Measurements from ENCODE around the gene GAPVD1. TPM values are rescaled to one million over a fixed set of nuclear protein-coding genes. Genes with fewer than 3 reads are reported as not detected.
A peak's percentile ranks its signal among the peaks of the same experiment; 100 is the strongest.

The GAPVD1 gene
- total RNA-seq, 1 experiment from 2014 or later: 39.5 TPM

DNA sequence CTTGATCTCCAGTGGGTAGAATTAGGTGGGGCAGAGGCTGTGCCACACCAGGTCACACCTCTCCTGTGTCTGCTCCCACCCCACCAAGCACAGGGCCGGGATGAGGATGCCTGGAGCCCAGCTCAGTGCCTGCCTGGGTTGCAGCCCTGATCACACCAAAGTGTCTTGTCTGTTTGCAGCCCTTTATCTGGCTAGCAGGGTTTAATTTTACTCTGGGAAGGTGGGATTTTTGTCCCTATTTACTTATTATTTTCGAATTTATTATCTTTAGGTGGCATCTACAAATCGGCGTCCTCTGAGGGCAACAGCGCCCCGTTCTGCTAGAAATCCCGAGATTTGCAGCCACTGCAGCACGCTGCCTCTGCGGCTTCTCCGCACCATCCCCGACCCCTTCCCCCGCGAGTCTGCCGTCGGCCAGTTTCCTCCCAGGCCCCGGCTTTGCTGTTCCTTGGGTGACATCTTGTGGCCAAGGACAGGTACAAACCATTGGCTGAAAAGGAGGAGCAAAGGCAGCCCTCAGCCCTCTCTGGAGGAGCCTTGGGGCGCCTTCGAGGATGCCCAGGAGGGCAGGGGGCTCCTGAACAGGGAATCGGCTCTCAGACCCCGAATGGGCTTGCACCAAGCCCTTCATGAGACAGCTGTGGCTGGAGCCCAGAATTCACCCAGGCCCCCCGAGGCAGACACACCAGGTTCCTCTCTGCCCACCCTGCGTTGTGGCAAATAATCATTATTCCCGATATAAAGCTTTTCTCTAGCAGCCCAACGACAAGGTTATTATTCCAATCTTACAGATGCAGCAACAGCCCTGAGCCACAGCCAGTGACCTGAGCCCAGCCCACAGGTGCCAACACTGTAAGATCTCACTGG is 113.0 kb downstream of the GAPVD1 start:
- Histone ChIP-seq H3K79me1 (ENCODE audit: insufficient read depth, low read depth, low read length, poor library complexity, severe bottlenecking) (no peaks in the 10 kb centered on the region), H2BK20ac (ENCODE audit: low read depth, low read length, poor library complexity, severe bottlenecking) (no peak overlapping the region), H3K23me2 (ENCODE audit: insufficient read length, low read depth, low read length, poor library complexity, severe bottlenecking) (peaks cover 2% of the 10 kb centered on the region), H4K20me1 (ENCODE audit: control insufficient read depth, insufficient read depth, insufficient read length) (no peaks in the 10 kb centered on the region), H3K14ac (ENCODE audit: insufficient read depth, low read length) (no peak overlapping the region; the same call in 1 of the 2 replicates), H4K5ac (ENCODE audit: insufficient read length, low read depth, low read length) (no peak overlapping the region), H2BK12ac (ENCODE audit: insufficient read length, low read depth, low read length) (no peak overlapping the region), H2BK15ac (ENCODE audit: low read depth, low read length) (no peak overlapping the region), H3K23ac (ENCODE audit: insufficient read length, low read depth, low read length) (no peak overlapping the region), H4K8ac (replicated peaks; ENCODE audit: insufficient read length, low read depth, low read length) (no peak overlapping the region), H3K9ac (ENCODE audit: extremely low read depth, insufficient read length, low read length) (no peak overlapping the region), H3K9me3 (ENCODE audit: control insufficient read depth, low read depth, low read length) (no peaks in the 10 kb centered on the region), H3K27ac (ENCODE audit: insufficient read length, low read depth, low read length) (no peak overlapping the region), H2BK120ac (ENCODE audit: low read depth, low read length, poor library complexity, severe bottlenecking) (no peak overlapping the region), H3K4ac (ENCODE audit: low read depth, low read length) (no peak overlapping the region), H4K91ac (ENCODE audit: insufficient read length, low read depth, low read length) (no peak overlapping the region), H3K27me3 (ENCODE audit: insufficient read depth, low read length) (no peaks in the 10 kb centered on the region), H2AK5ac (ENCODE audit: insufficient read length, low read length) (no peak overlapping the region), H3T11ph (ENCODE audit: low read length) (no peak overlapping the region), H2AFZ (ENCODE audit: low read length) (no peak overlapping the region), H3K79me2 (ENCODE audit: insufficient read depth, low read length) (no peaks in the 10 kb centered on the region), H2BK5ac (ENCODE audit: insufficient read length, low read length) (no peak overlapping the region), H3K56ac (ENCODE audit: insufficient read length, low read depth, low read length) (no peak overlapping the region), H3K18ac (ENCODE audit: insufficient read length, low read depth, low read length) (no peak overlapping the region), H3K4me2 (ENCODE audit: insufficient read depth, insufficient read length, low read length) (no peak overlapping the region), H3K4me1 (ENCODE audit: insufficient read depth, low read length) (peaks cover 3% of the 10 kb centered on the region; the same call in 1 of the 2 replicates)
- Mint-ChIP-seq H3K27me3 (ENCODE audit: low read depth) (peaks cover 9% of the 10 kb centered on the region), H3K4me3 (peak overlapping the region; percentile 29 to 54; a peak in 4 of 5 replicates), H3K4me1 (peaks cover 17 to 21% of the 10 kb centered on the region in 2 experiments), H3K27ac (peak overlapping the region in 1 of 3 experiments; percentile 40; a peak in 1 of 7 replicates), H3K9me3 (no peaks in the 10 kb centered on the region), H3K36me3 (ENCODE audit: insufficient read depth in 1 of 3, low read depth in 3 of 3) (no peaks in the 10 kb centered on the region)
- no CpG with 5 or more reads among the region's 24 CpGs for WGBS (ENCODE audit: extremely low coverage, insufficient read length, low lambda C conversion rate)
- TF ChIP-seq, protein P1, sequence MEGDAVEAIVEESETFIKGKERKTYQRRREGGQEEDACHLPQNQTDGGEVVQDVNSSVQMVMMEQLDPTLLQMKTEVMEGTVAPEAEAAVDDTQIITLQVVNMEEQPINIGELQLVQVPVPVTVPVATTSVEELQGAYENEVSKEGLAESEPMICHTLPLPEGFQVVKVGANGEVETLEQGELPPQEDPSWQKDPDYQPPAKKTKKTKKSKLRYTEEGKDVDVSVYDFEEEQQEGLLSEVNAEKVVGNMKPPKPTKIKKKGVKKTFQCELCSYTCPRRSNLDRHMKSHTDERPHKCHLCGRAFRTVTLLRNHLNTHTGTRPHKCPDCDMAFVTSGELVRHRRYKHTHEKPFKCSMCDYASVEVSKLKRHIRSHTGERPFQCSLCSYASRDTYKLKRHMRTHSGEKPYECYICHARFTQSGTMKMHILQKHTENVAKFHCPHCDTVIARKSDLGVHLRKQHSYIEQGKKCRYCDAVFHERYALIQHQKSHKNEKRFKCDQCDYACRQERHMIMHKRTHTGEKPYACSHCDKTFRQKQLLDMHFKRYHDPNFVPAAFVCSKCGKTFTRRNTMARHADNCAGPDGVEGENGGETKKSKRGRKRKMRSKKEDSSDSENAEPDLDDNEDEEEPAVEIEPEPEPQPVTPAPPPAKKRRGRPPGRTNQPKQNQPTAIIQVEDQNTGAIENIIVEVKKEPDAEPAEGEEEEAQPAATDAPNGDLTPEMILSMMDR (conservative IDR thresholded peaks at IDR 0.05): peak; percentile 89
- peak; percentile 88 for DNase-seq

Data from H9 (cell line).